K562 (cell line): ENCODE measurements around the gene SLC24A3. TPM values are rescaled to one million over a fixed set of nuclear protein-coding genes. Genes with fewer than 3 reads are reported as not detected.

Experiments
- CBX8 ChIP-seq: fragments of 200-600 bp; sonication (generic); IDR thresholded peaks from 2 replicates; pipeline ENCODE4 v1.6.1; 2012; ENCODE audit warnings: borderline replicate concordance, mixed run types, low read depth, mild to moderate bottlenecking, moderate library complexity, mixed read lengths, low read length, control low read depth, inconsistent platforms; ENCODE audit not compliant: poor library complexity, severe bottlenecking; ENCODE audit errors: extremely low read depth
- ESRRB ChIP-seq: fragments of 250-450 bp; sonication (Bioruptor Pico); IDR thresholded peaks from 2 replicates; pipeline ENCODE4 v1.5.0; 2020; ENCODE audit warnings: mild to moderate bottlenecking, moderate library complexity, borderline replicate concordance
- IRF9 ChIP-seq: fragments of 450-650 bp; IDR thresholded peaks from 2 replicates; pipeline ENCODE4 v1.6.1; 2016; ENCODE audit warnings: missing biosample characterization, missing genetic modification characterization
- MAX ChIP-seq: sonication (generic); formaldehyde crosslinking; IDR thresholded peaks from 2 replicates; pipeline ENCODE4 v1.9.0; 2022; ENCODE audit warnings: mild to moderate bottlenecking, missing genetic modification reagents
- MTA3 ChIP-seq: fragments of 450-650 bp; formaldehyde crosslinking; IDR thresholded peaks from 2 replicates; pipeline ENCODE4 v1.6.1; 2017; ENCODE audit warnings: mild to moderate bottlenecking, borderline replicate concordance
- STAT5A ChIP-seq: IDR thresholded peaks from 2 replicates; pipeline ENCODE4 v1.6.1; 2012; ENCODE audit warnings: low read length, inconsistent platforms, borderline replicate concordance
- TOE1 ChIP-seq, 2 experiments: fragments of 450-650 bp in 1 of 2; sonication (generic) in 1 of 2; formaldehyde crosslinking in 1 of 2; IDR thresholded peaks; 2 replicates each; pipeline versions ENCODE4 v1.7.1 to v1.8.0; 2016 to 2022; ENCODE audit warnings: borderline replicate concordance in 2 of 2, mild to moderate bottlenecking in 2 of 2, antibody characterized with exemption in 1 of 2, inconsistent platforms in 1 of 2, low read depth in 1 of 2, missing genetic modification reagents in 1 of 2, moderate library complexity in 1 of 2
- ZFP91 ChIP-seq: sonication (generic); formaldehyde crosslinking; IDR thresholded peaks from 2 replicates; pipeline ENCODE4 v1.8.0; 2022; ENCODE audit warnings: mild to moderate bottlenecking, missing genetic modification reagents
- ZNF764 ChIP-seq: fragments of 250-450 bp; sonication (Bioruptor Pico); IDR thresholded peaks from 2 replicates; pipeline ENCODE4 v1.4.0; 2020; ENCODE audit warnings: low read depth, mild to moderate bottlenecking, moderate library complexity
- ZNF766 ChIP-seq: fragments of 200-800 bp; sonication (Bioruptor generic); conservative IDR thresholded peaks from 2 replicates; pipeline ENCODE4 v1.6.1; 2016; ENCODE audit warnings: missing genetic modification characterization, missing compliant biosample characterization
- ZNF77 ChIP-seq: fragments of 250-450 bp; sonication (Bioruptor Pico); IDR thresholded peaks from 2 replicates; pipeline ENCODE4 v1.5.0; 2020
- polyA plus RNA-seq, 8 experiments: library from polyadenylated mRNA; depleted of rRNA in 4 of 8; stranded (reverse) in 5 of 8; unstranded in 3 of 8; fragments of >200 nt; fragmentation: Nextera tagmentation in 2 of 8; fragmentation: Illumina TruSeq in 1 of 8; extraction: Ambion mirVana in 2 of 8; extraction: Trizol in 1 of 8; gene quantifications; 2 replicates each; pipeline versions ENCODE4 v1.2.1 to v1.2.3, GENCODE V29; 2011 to 2014; ENCODE audit warnings: inconsistent platforms in 1 of 8, missing spikeins in 1 of 8
- total RNA-seq, 7 experiments: library from RNA; depleted of rRNA in 6 of 7; stranded (reverse); fragments of >200 nt in 6 of 7; fragmentation: Illumina TruSeq in 2 of 7; extraction: Trizol in 2 of 7; gene quantifications; 2 replicates each; pipeline versions ENCODE4 v1.2.1 to v1.2.3, GENCODE V29; 2011 to 2021; ENCODE audit warnings: low replicate concordance in 1 of 7

The SLC24A3 gene
- total and polyA plus RNA-seq, 9 of the 15 experiments (the other 6 are each of a cell fraction or from before 2014, with no cell fraction given): not detected

GRCh38 chr20:19519466-19519865, 307.0 kb downstream of the SLC24A3 start (continued):
- TF ChIP-seq ZNF764 (CRISPR knock-in tag): no peak
- no peak for TF ChIP-seq ZNF77 (CRISPR knock-in tag)
- TF ChIP-seq CBX8: no peak
- TF ChIP-seq TOE1 (IDR thresholded peaks at IDR 0.05; ENCODE audit: borderline replicate concordance): no peak
- no peak for TF ChIP-seq TOE1 (CRISPR knock-in tag; IDR thresholded peaks at IDR 0.05; ENCODE audit: borderline replicate concordance, low read depth)
- TF ChIP-seq ZNF766: no peak
- no peak for TF ChIP-seq STAT5A
- TF ChIP-seq MTA3: no peak
- no peak for TF ChIP-seq IRF9
- no peak for TF ChIP-seq ZFP91
- TF ChIP-seq ESRRB (CRISPR knock-in tag): no peak
- TF ChIP-seq MAX (CRISPR knock-in tag): no peak
- TF ChIP-seq, all 486 proteins: peak for 0
